HG02678 (cell line): Measurements from ENCODE around the gene SLCO1B1.

Source experiments
- ATAC-seq: cut with Tn5 transposase; IDR thresholded peaks from one replicate; pipeline ENCODE4 v1.9.1; 2021; ENCODE audit warnings: mild to moderate bottlenecking, moderate library complexity; ENCODE audit not compliant: unreplicated experiment

The SLCO1B1 gene

GRCh38 chr12:21219206-21219605, 88.2 kb downstream of the SLCO1B1 start:
- no peak for ATAC-seq

GRCh38 chr12:21220266-21220665, 89.3 kb downstream of the SLCO1B1 start:
- no peak for ATAC-seq

GRCh38 chr12:21221072-21221471, 90.1 kb downstream of the SLCO1B1 start:
- no peak for ATAC-seq

DNA sequence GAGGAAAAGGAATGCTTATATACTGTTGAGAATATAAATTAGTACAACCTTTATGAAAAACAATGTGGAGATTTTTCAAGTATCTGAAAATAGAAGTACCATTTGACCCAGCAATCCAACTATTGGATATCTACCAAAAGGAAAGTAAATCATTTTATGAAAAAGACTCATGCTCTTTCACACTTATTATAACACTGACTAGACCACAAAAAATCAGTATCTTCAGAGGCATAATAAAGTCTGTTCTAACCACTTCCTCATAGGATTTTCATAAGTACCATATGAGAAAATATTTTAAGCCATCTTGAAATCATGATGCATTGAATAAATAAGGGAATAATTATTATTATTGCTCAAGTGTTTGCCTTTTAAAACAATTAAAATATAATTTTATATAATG, 90.8 kb downstream of the SLCO1B1 start:
- no peak for ATAC-seq

DNA sequence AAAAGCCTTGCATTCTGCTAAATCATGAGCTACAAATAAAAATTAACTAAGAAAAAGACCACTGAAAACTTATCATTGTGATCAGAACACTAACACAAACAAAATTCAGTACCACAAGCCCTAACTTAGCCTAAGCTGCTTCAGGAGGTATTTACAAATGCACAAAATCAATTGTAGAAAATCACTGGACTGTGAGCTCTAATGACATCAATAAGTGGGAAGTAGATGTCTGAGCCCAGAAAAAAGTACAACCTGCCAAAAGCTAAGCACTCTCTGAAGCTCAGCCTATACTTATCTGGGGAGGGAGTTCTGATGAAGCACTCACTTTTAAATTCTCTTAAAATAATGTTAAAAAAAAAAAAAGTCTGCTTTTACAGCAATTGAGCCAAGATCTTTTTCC, 92.9 kb downstream of the SLCO1B1 start:
- no peak for ATAC-seq

DNA sequence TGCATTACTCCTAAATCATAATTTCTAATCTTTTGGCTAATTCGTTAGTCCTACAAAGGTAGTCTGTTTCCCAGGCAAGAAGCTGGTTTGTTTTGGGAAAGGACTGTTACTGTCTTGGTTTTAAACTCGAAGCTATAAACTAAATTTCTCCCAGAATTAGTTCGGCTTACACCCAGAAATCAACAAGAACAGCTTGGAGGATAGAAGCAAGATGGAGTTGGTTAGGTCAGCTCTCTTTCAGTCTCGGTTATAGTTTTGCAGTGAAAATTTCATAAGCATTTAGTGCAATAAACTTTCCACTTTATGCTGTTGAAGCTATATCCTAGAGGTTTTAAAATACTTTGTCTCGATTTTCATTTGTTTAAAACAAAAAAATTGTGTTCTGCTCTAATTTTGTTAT, 103.4 kb downstream of the SLCO1B1 start:
- no peak for ATAC-seq

- ATAC-seq: no peak
Measured at GRCh38 chr12:21239866-21240265, 108.9 kb downstream of the SLCO1B1 start.

GRCh38 chr12:21248679-21249078, 117.7 kb downstream of the SLCO1B1 start:
- ATAC-seq: peak; percentile 50

GRCh38 chr12:21252070-21252469, 121.1 kb downstream of the SLCO1B1 start:
- ATAC-seq: no peak

- no peak for ATAC-seq
Measured at GRCh38 chr12:21257172-21257571, 126.2 kb downstream of the SLCO1B1 start.

- no peak for ATAC-seq
Measured at GRCh38 chr12:21264232-21264631, 133.2 kb downstream of the SLCO1B1 start.

- ATAC-seq: no peak
Measured at GRCh38 chr12:21265932-21266331, 134.9 kb downstream of the SLCO1B1 start.

GRCh38 chr12:21276826-21277225, 145.8 kb downstream of the SLCO1B1 start:
- ATAC-seq: no peak
